ENCODE data around the gene SELENOF.

- no peak for TF ChIP-seq CTCF (IDR thresholded peaks at IDR 0.05)
- TF ChIP-seq EP300 (IDR thresholded peaks at IDR 0.05; ENCODE audit: low read depth): no peak
- no peak for TF ChIP-seq POLR2A (IDR thresholded peaks at IDR 0.05)
These were observed 24.9 kb upstream of the SELENOF start for GRCh38 chr1:86938855-86939254.
